ENCODE results near the gene NAIF1.
"Not testable (repeated sequence)": the region's sequence is repeated elsewhere in the genome, so short reads cannot be mapped to it uniquely, and the experiment has no call there.

Gene NAIF1

GRCh38 chr9:128043467-128043868 is 23.7 kb downstream of the NAIF1 start:
- no peaks in the 10 kb centered on the region for H3K4me1 ChIP-seq (ENCODE audit: control extremely low read depth in 1 of 4, control insufficient read depth in 4 of 4, insufficient read depth in 4 of 4, low read length in 3 of 4)
- H3K27me3 ChIP-seq (replicated peaks in 2 of 5; ENCODE audit: control insufficient read depth in 4 of 5, insufficient read depth in 5 of 5, low read length in 4 of 5) = no peaks in the 10 kb centered on the region
- no peak overlapping the region for H3K4me3 ChIP-seq (ENCODE audit: control insufficient read depth in 1 of 7, extremely low read depth in 1 of 7, insufficient read depth in 4 of 7, low read depth in 2 of 7, low read length in 6 of 7)
- POLR2A ChIA-PET = no interaction called here
- CTCF ChIA-PET = interaction anchor here (0.6 to 8.2 kb wide), 5 partner anchors 9 to 262 kb away, joined by 3 to 50 read pairs (median 4); no protein-coding TSS in a partner anchor
- no peak for DNase-seq
- H3K27ac ChIP-seq (ENCODE audit: insufficient read depth in 1 of 2, low read depth in 1 of 2, low read length in 2 of 2, poor library complexity in 1 of 2, severe bottlenecking in 2 of 2) = no peak overlapping the region
- no peaks in the 10 kb centered on the region for H3K9me3 ChIP-seq (ENCODE audit: control extremely low read depth in 1 of 5, control insufficient read depth in 4 of 5, insufficient read depth in 2 of 5, low read depth in 1 of 5, low read length in 4 of 5)
- WGBS (ENCODE audit: insufficient coverage) = 98% methylated on average over 6 of the region's 7 CpGs
- no peaks in the 10 kb centered on the region for H3K36me3 ChIP-seq (ENCODE audit: control insufficient read depth in 4 of 4, insufficient read depth in 4 of 4, low read length in 3 of 4)

GRCh38 chr9:128042043-128042442 is 25.1 kb downstream of the NAIF1 start:
- ChIA-PET CTCF (interaction anchor here (0.6 to 1.3 kb wide), 3 partner anchors 29 to 188 kb away, joined by 3 to 7 read pairs (median 3); no protein-coding TSS in a partner anchor), POLR2A (interaction anchor here (0.6 kb wide), 1 partner anchor 566 kb away, joined by 6 read pairs; no protein-coding TSS in a partner anchor)
- no peaks in the 10 kb centered on the region for H3K36me3 ChIP-seq (ENCODE audit: control insufficient read depth in 4 of 4, insufficient read depth in 4 of 4, low read length in 3 of 4)
- H3K9me3 ChIP-seq (ENCODE audit: control extremely low read depth in 1 of 5, control insufficient read depth in 4 of 5, insufficient read depth in 2 of 5, low read depth in 1 of 5, low read length in 4 of 5) = no peaks in the 10 kb centered on the region
- 93% methylated on average over 7 of the region's 7 CpGs for WGBS (ENCODE audit: insufficient coverage)
- H3K27ac ChIP-seq (ENCODE audit: insufficient read depth in 1 of 2, low read depth in 1 of 2, low read length in 2 of 2, poor library complexity in 1 of 2, severe bottlenecking in 2 of 2) = no peak overlapping the region
- no peaks in the 10 kb centered on the region for H3K27me3 ChIP-seq (replicated peaks in 2 of 5; ENCODE audit: control insufficient read depth in 4 of 5, insufficient read depth in 5 of 5, low read length in 4 of 5)
- DNase-seq = no peak
- no peaks in the 10 kb centered on the region for H3K4me1 ChIP-seq (ENCODE audit: control extremely low read depth in 1 of 4, control insufficient read depth in 4 of 4, insufficient read depth in 4 of 4, low read length in 3 of 4)
- H3K4me3 ChIP-seq (ENCODE audit: control insufficient read depth in 1 of 7, extremely low read depth in 1 of 7, insufficient read depth in 4 of 7, low read depth in 2 of 7, low read length in 6 of 7) = no peak overlapping the region

- POLR2A ChIA-PET; H3K9me3 ChIP-seq (ENCODE audit: control extremely low read depth in 1 of 5, control insufficient read depth in 4 of 5, insufficient read depth in 2 of 5, low read depth in 1 of 5, low read length in 4 of 5); H3K27ac ChIP-seq (ENCODE audit: insufficient read depth in 1 of 2, low read depth in 1 of 2, low read length in 2 of 2, poor library complexity in 1 of 2, severe bottlenecking in 2 of 2); H3K36me3 ChIP-seq (ENCODE audit: control insufficient read depth in 4 of 4, insufficient read depth in 4 of 4, low read length in 3 of 4); DNase-seq; H3K4me1 ChIP-seq (ENCODE audit: control extremely low read depth in 1 of 4, control insufficient read depth in 4 of 4, insufficient read depth in 4 of 4, low read length in 3 of 4); H3K4me3 ChIP-seq (ENCODE audit: control insufficient read depth in 1 of 7, extremely low read depth in 1 of 7, insufficient read depth in 4 of 7, low read depth in 2 of 7, low read length in 6 of 7); H3K27me3 ChIP-seq (replicated peaks in 2 of 5; ENCODE audit: control insufficient read depth in 4 of 5, insufficient read depth in 5 of 5, low read length in 4 of 5): not testable (repeated sequence)
- CTCF ChIA-PET = interaction anchor here (1.2 to 8.2 kb wide), 2 partner anchors 11 to 86 kb away, joined by 4 to 80 read pairs; no protein-coding TSS in a partner anchor
- WGBS (ENCODE audit: insufficient coverage) = no CpG with 5 or more reads among the region's 3 CpGs
These were observed 26.3 kb downstream of the NAIF1 start for GRCh38 chr9:128040783-128041182.

- WGBS (ENCODE audit: insufficient coverage) = 95% methylated on average over 3 of the region's 3 CpGs
- H3K4me1 ChIP-seq (ENCODE audit: control extremely low read depth in 1 of 4, control insufficient read depth in 4 of 4, insufficient read depth in 4 of 4, low read length in 3 of 4) = peaks cover 0 to 12% (median 4%) of the 10 kb centered on the region in 4 experiments
- DNase-seq; H3K27me3 ChIP-seq (replicated peaks in 2 of 5; ENCODE audit: control insufficient read depth in 4 of 5, insufficient read depth in 5 of 5, low read length in 4 of 5); H3K36me3 ChIP-seq (ENCODE audit: control insufficient read depth in 4 of 4, insufficient read depth in 4 of 4, low read length in 3 of 4); H3K4me3 ChIP-seq (ENCODE audit: control insufficient read depth in 1 of 7, extremely low read depth in 1 of 7, insufficient read depth in 4 of 7, low read depth in 2 of 7, low read length in 6 of 7); H3K9me3 ChIP-seq (ENCODE audit: control extremely low read depth in 1 of 5, control insufficient read depth in 4 of 5, insufficient read depth in 2 of 5, low read depth in 1 of 5, low read length in 4 of 5); H3K27ac ChIP-seq (ENCODE audit: insufficient read depth in 1 of 2, low read depth in 1 of 2, low read length in 2 of 2, poor library complexity in 1 of 2, severe bottlenecking in 2 of 2): not testable (repeated sequence)
- ChIA-PET POLR2A (interaction anchor here (0.8 kb wide), 1 partner anchor 53 kb away, joined by 3 read pairs; no protein-coding TSS in a partner anchor), CTCF (interaction anchor here (1.6 to 16.7 kb wide), 10 partner anchors 10 to 114 kb away, joined by 5 to 245 read pairs (median 12); partner anchors contain the start of genes DPM2 and NAIF1)
These were observed 30.6 kb downstream of the NAIF1 start for GRCh38 chr9:128036522-128036921.

- no peaks in the 10 kb centered on the region for H3K36me3 ChIP-seq (ENCODE audit: control insufficient read depth in 4 of 4, insufficient read depth in 4 of 4, low read length in 3 of 4)
- H3K27ac ChIP-seq (ENCODE audit: insufficient read depth in 1 of 2, low read depth in 1 of 2, low read length in 2 of 2, poor library complexity in 1 of 2, severe bottlenecking in 2 of 2) = no peak overlapping the region
- ChIA-PET POLR2A (interaction anchor here (1.1 kb wide), 1 partner anchor 9 kb away, joined by 4 read pairs; no protein-coding TSS in a partner anchor), CTCF (interaction anchor here (0.6 to 16.7 kb wide), 43 partner anchors 8 to 212 kb away, joined by 3 to 245 read pairs (median 5); partner anchors contain the start of genes DPM2, EEIG1 and NAIF1)
- 39% methylated on average over 7 of the region's 8 CpGs for WGBS (ENCODE audit: insufficient coverage)
- peak; percentile 76 to 85 (median 78) for DNase-seq
- H3K4me1 ChIP-seq (ENCODE audit: control extremely low read depth in 1 of 4, control insufficient read depth in 4 of 4, insufficient read depth in 4 of 4, low read length in 3 of 4) = peaks cover 0 to 27% (median 10%) of the 10 kb centered on the region in 4 experiments
- H3K4me3 ChIP-seq (ENCODE audit: control insufficient read depth in 1 of 7, extremely low read depth in 1 of 7, insufficient read depth in 4 of 7, low read depth in 2 of 7, low read length in 6 of 7) = no peak overlapping the region
- no peaks in the 10 kb centered on the region for H3K9me3 ChIP-seq (ENCODE audit: control extremely low read depth in 1 of 5, control insufficient read depth in 4 of 5, insufficient read depth in 2 of 5, low read depth in 1 of 5, low read length in 4 of 5)
- no peaks in the 10 kb centered on the region for H3K27me3 ChIP-seq (replicated peaks in 2 of 5; ENCODE audit: control insufficient read depth in 4 of 5, insufficient read depth in 5 of 5, low read length in 4 of 5)
These were observed 32.1 kb downstream of the NAIF1 start for GRCh38 chr9:128034821-128035652.

- ChIA-PET CTCF (interaction anchor here (0.8 to 16.7 kb wide), 8 partner anchors 13 to 111 kb away, joined by 3 to 245 read pairs (median 12); partner anchors contain the start of gene DPM2), POLR2A (no interaction called here)
- no peaks in the 10 kb centered on the region for H3K36me3 ChIP-seq (ENCODE audit: control insufficient read depth in 4 of 4, insufficient read depth in 4 of 4, low read length in 3 of 4)
- DNase-seq = no peak
- peaks cover 0 to 41% (median 20%) of the 10 kb centered on the region in 4 experiments for H3K4me1 ChIP-seq (ENCODE audit: control extremely low read depth in 1 of 4, control insufficient read depth in 4 of 4, insufficient read depth in 4 of 4, low read length in 3 of 4)
- H3K27me3 ChIP-seq (replicated peaks in 2 of 5; ENCODE audit: control insufficient read depth in 4 of 5, insufficient read depth in 5 of 5, low read length in 4 of 5) = no peaks in the 10 kb centered on the region
- H3K9me3 ChIP-seq (ENCODE audit: control extremely low read depth in 1 of 5, control insufficient read depth in 4 of 5, insufficient read depth in 2 of 5, low read depth in 1 of 5, low read length in 4 of 5) = no peaks in the 10 kb centered on the region
- 81% methylated on average over 2 of the region's 4 CpGs for WGBS (ENCODE audit: insufficient coverage)
- H3K27ac ChIP-seq (ENCODE audit: insufficient read depth in 1 of 2, low read depth in 1 of 2, low read length in 2 of 2, poor library complexity in 1 of 2, severe bottlenecking in 2 of 2) = no peak overlapping the region
- no peak overlapping the region for H3K4me3 ChIP-seq (ENCODE audit: control insufficient read depth in 1 of 7, extremely low read depth in 1 of 7, insufficient read depth in 4 of 7, low read depth in 2 of 7, low read length in 6 of 7)
These were observed 33.5 kb downstream of the NAIF1 start for GRCh38 chr9:128033609-128034008.

GRCh38 chr9:128027705-128028104 is 39.4 kb downstream of the NAIF1 start:
- Histone ChIP-seq H3K4me1 (ENCODE audit: control extremely low read depth in 1 of 4, control insufficient read depth in 4 of 4, insufficient read depth in 4 of 4, low read length in 3 of 4) (peaks cover 8 to 67% (median 48%) of the 10 kb centered on the region in 4 experiments), H3K4me3 (ENCODE audit: control insufficient read depth in 1 of 7, extremely low read depth in 1 of 7, insufficient read depth in 4 of 7, low read depth in 2 of 7, low read length in 6 of 7) (no peak overlapping the region), H3K27ac (ENCODE audit: insufficient read depth in 1 of 2, low read depth in 1 of 2, low read length in 2 of 2, poor library complexity in 1 of 2, severe bottlenecking in 2 of 2) (no peak overlapping the region), H3K36me3 (ENCODE audit: control insufficient read depth in 4 of 4, insufficient read depth in 4 of 4, low read length in 3 of 4) (no peaks in the 10 kb centered on the region), H3K9me3 (ENCODE audit: control extremely low read depth in 1 of 5, control insufficient read depth in 4 of 5, insufficient read depth in 2 of 5, low read depth in 1 of 5, low read length in 4 of 5) (no peaks in the 10 kb centered on the region), H3K27me3 (replicated peaks in 2 of 5; ENCODE audit: control insufficient read depth in 4 of 5, insufficient read depth in 5 of 5, low read length in 4 of 5) (no peaks in the 10 kb centered on the region)
- WGBS (ENCODE audit: insufficient coverage) = 94% methylated on average over 2 of the region's 4 CpGs
- DNase-seq = no peak
- ChIA-PET POLR2A (interaction anchor here (2.4 kb wide), 1 partner anchor 47 kb away, joined by 6 read pairs; the partner anchor contains the start of gene EEIG1), CTCF (interaction anchor here (0.7 to 16.7 kb wide), 8 partner anchors 8 to 90 kb away, joined by 3 to 245 read pairs (median 6); partner anchors contain the start of gene DPM2)
